Upper lobe of right lung (tissue), 1 donor: ENCODE measurements around the gene PFDN1. TPM values are rescaled to one million over a fixed set of nuclear protein-coding genes. Genes with fewer than 3 reads are reported as not detected.

Experiments
- ATAC-seq: fragments of 200-7000 bp; cut with Tn5 transposase; one replicate; pipeline ENCODE4 v1.9.1; 2020; ENCODE audit warnings: mild to moderate bottlenecking, moderate library complexity
- DNase-seq: peaks from one replicate; pipeline ENCODE4 v3.0.0-alpha.2; 2020
- H3K27ac ChIP-seq: fragments of 200-600 bp; one replicate; pipeline ENCODE4 v1.8.0; 2022
- H3K27me3 ChIP-seq: fragments of 200-600 bp; one replicate; pipeline ENCODE4 v1.8.0; 2022; ENCODE audit warnings: mild to moderate bottlenecking
- H3K36me3 ChIP-seq: fragments of 200-600 bp; one replicate; pipeline ENCODE4 v1.8.0; 2022
- H3K4me1 ChIP-seq: fragments of 200-600 bp; one replicate; pipeline ENCODE4 v1.8.0; 2022
- H3K4me3 ChIP-seq: fragments of 200-600 bp; one replicate; pipeline ENCODE4 v1.8.0; 2022; ENCODE audit warnings: mild to moderate bottlenecking
- H3K9me3 ChIP-seq: fragments of 200-600 bp; one replicate; pipeline ENCODE4 v1.8.0; 2022
- CTCF ChIP-seq: fragments of 200-600 bp; IDR thresholded peaks from one replicate; pipeline ENCODE4 v1.8.0; 2022; ENCODE audit warnings: antibody characterized with exemption
- intact Hi-C: fragments of 100-400 bp; cut with DNase I; formaldehyde crosslinking; loops from one replicate; pipeline ENCODE4 v1.11.0; 2022
- total RNA-seq: library from RNA; stranded (reverse); fragmentation: NEBNext Ultra II Directional; extraction: Animal tissue kit (Norgen Biotek cat#: 25700); gene quantifications from one replicate; pipeline ENCODE4 v1.2.1, GENCODE V29; 2021
- donor health status: DM: no; HTN: yes; CAD: no; lungs with severe emphysema.

The PFDN1 gene
- total RNA-seq, 1 donor from 2014 or later: 54.0 TPM

- no peaks in the 10 kb centered on the region for H3K9me3 ChIP-seq
- no peak for TF ChIP-seq CTCF
- no peak overlapping the region for H3K27ac ChIP-seq
- no peak overlapping the region for H3K4me3 ChIP-seq
- H3K27me3 ChIP-seq: no peaks in the 10 kb centered on the region
- no peaks in the 10 kb centered on the region for H3K36me3 ChIP-seq
- ATAC-seq (no peak), DNase-seq (no peak)
- H3K4me1 ChIP-seq: peaks cover 20% of the 10 kb centered on the region
- intact Hi-C loops: no loop called here
Measured at GRCh38 chr5:140287801-140288521, 14.9 kb downstream of the PFDN1 start.

- Histone ChIP-seq H3K4me1 (peaks cover 5% of the 10 kb centered on the region), H3K27ac (no peak overlapping the region), H3K9me3 (no peaks in the 10 kb centered on the region), H3K36me3 (no peaks in the 10 kb centered on the region), H3K4me3 (no peak overlapping the region), H3K27me3 (no peaks in the 10 kb centered on the region)
- DNase-seq (no peak), ATAC-seq (no peak)
- TF ChIP-seq CTCF: no peak
- intact Hi-C loops: no loop called here
Measured at GRCh38 chr5:140286424-140286823, 16.5 kb downstream of the PFDN1 start.

GRCh38 chr5:140284013-140284412 lies 18.9 kb downstream of the PFDN1 start:
- TF ChIP-seq CTCF: no peak
- H3K4me3 ChIP-seq: no peak overlapping the region
- no peak for DNase-seq

GRCh38 chr5:140282266-140282665 lies 20.6 kb downstream of the PFDN1 start:
- intact Hi-C loops: no loop called here
- H3K4me3 ChIP-seq: no peak overlapping the region
- no peaks in the 10 kb centered on the region for H3K27me3 ChIP-seq
- no peaks in the 10 kb centered on the region for H3K9me3 ChIP-seq
- ATAC-seq (no peak), DNase-seq (no peak)
- H3K36me3 ChIP-seq: peaks cover 10% of the 10 kb centered on the region
- no peak overlapping the region for H3K27ac ChIP-seq
- TF ChIP-seq CTCF: no peak
- H3K4me1 ChIP-seq: no peaks in the 10 kb centered on the region

More at GRCh38 chr5:140284013-140284412, 18.9 kb downstream of the PFDN1 start:
- Histone ChIP-seq H3K27me3 (no peaks in the 10 kb centered on the region), H3K4me1 (peaks cover 5% of the 10 kb centered on the region), H3K9me3 (no peaks in the 10 kb centered on the region), H3K27ac (no peak overlapping the region), H3K36me3 (peaks cover 8% of the 10 kb centered on the region)
- intact Hi-C loops: no loop called here
- no peak for ATAC-seq

- TF ChIP-seq CTCF: no peak
- DNase-seq: no peak
- Histone ChIP-seq H3K4me3 (no peak overlapping the region), H3K4me1 (peaks cover 4% of the 10 kb centered on the region), H3K9me3 (no peaks in the 10 kb centered on the region), H3K36me3 (peaks cover 10% of the 10 kb centered on the region), H3K27ac (no peak overlapping the region), H3K27me3 (no peaks in the 10 kb centered on the region)
- intact Hi-C loops: no loop called here
- no peak for ATAC-seq
Measured at GRCh38 chr5:140275837-140276236, 27.1 kb downstream of the PFDN1 start.
